OCI-LY1 (cell line): ENCODE measurements around the gene SRCIN1.

Experiments
- H2AFZ ChIP-seq: fragments of 200-600 bp; sonication (generic), shearing (Covaris generic); 2 replicates; pipeline ENCODE4 v1.6.0; 2014; ENCODE audit warnings: antibody characterized with exemption, mild to moderate bottlenecking, low read length
- H3F3A ChIP-seq: fragments of 200-600 bp; sonication (generic), shearing (Covaris generic); 2 replicates; pipeline ENCODE4 v1.6.0; 2014; ENCODE audit warnings: mild to moderate bottlenecking, antibody characterized with exemption, low read length, moderate library complexity; ENCODE audit not compliant: insufficient read depth
- H3K27ac ChIP-seq: fragments of 200-600 bp; sonication (generic); 2 replicates; pipeline ENCODE4 v1.5.1; 2014; ENCODE audit warnings: low read length, mixed run types, mild to moderate bottlenecking, low read depth; ENCODE audit not compliant: poor library complexity, severe bottlenecking
- H3K27me3 ChIP-seq: fragments of 200-600 bp; sonication (generic); 2 replicates; pipeline ENCODE4 v1.6.0; 2014; ENCODE audit warnings: antibody characterized with exemption, mild to moderate bottlenecking, low read length, moderate library complexity; ENCODE audit not compliant: insufficient read depth
- H3K36me3 ChIP-seq: fragments of 200-600 bp; sonication (generic); 2 replicates; pipeline ENCODE4 v1.6.1; 2014; ENCODE audit warnings: mild to moderate bottlenecking, antibody characterized with exemption, low read length, moderate library complexity, mixed read lengths; ENCODE audit not compliant: insufficient read depth
- H3K4me1 ChIP-seq: fragments of 200-600 bp; sonication (generic); 2 replicates; pipeline ENCODE4 v1.5.1; 2014; ENCODE audit warnings: mild to moderate bottlenecking, low read length, moderate library complexity; ENCODE audit not compliant: insufficient read depth, severe bottlenecking
- H3K4me2 ChIP-seq: fragments of 200-600 bp; sonication (generic), shearing (Covaris generic); 2 replicates; pipeline ENCODE4 v1.6.1; 2014; ENCODE audit warnings: low read length
- H3K4me3 ChIP-seq: fragments of 200-600 bp; sonication (generic); 2 replicates; pipeline ENCODE4 v1.5.1; 2014; ENCODE audit warnings: low read length, low read depth, mild to moderate bottlenecking, mixed read lengths; ENCODE audit not compliant: poor library complexity, severe bottlenecking
- H3K79me2 ChIP-seq: fragments of 200-600 bp; shearing (Covaris generic); 2 replicates; pipeline ENCODE4 v1.6.1; 2016; ENCODE audit warnings: mixed run types, low read length, mixed read lengths; ENCODE audit not compliant: insufficient read depth
- H3K9ac ChIP-seq: fragments of 200-600 bp; sonication (generic), shearing (Covaris generic); 2 replicates; pipeline ENCODE4 v1.6.1; 2014; ENCODE audit warnings: mild to moderate bottlenecking, low read length, mixed read lengths
- H3K9me2 ChIP-seq: fragments of 200-600 bp; sonication (generic), shearing (Covaris generic); 2 replicates; pipeline ENCODE4 v1.6.1; 2014; ENCODE audit warnings: low read depth, mild to moderate bottlenecking, low read length, mixed read lengths
- H3K9me3 ChIP-seq: fragments of 200-600 bp; shearing (Covaris generic); 2 replicates; pipeline ENCODE4 v1.6.1; 2014; ENCODE audit warnings: low read length, mixed read lengths
- H4K20me1 ChIP-seq: fragments of 200-600 bp; sonication (generic), shearing (Covaris generic); 2 replicates; pipeline ENCODE4 v1.6.0; 2016; ENCODE audit warnings: mild to moderate bottlenecking, low read length; ENCODE audit not compliant: insufficient read depth
- EZH2 ChIP-seq: fragments of 200-600 bp; sonication (generic), shearing (Covaris generic); IDR thresholded peaks from 2 replicates; pipeline ENCODE4 v1.8.0; 2017; ENCODE audit warnings: borderline replicate concordance, mixed run types, mild to moderate bottlenecking, antibody characterized with exemption, low read length, moderate library complexity, mixed read lengths
- TF ChIP-seq, protein P1 (sequence below): fragments of 200-600 bp; sonication (generic), shearing (Covaris generic); IDR thresholded peaks from 2 replicates; pipeline ENCODE4 v1.5.1; 2017; ENCODE audit warnings: mild to moderate bottlenecking, antibody characterized with exemption, low read length, moderate library complexity, mixed read lengths

Gene SRCIN1

GRCh38 chr17:38609280-38610031, 3.7 kb upstream of the SRCIN1 start:
- no peaks in the 10 kb centered on the region for H3F3A ChIP-seq
- no peaks in the 10 kb centered on the region for H3K79me2 ChIP-seq
- H3K9ac ChIP-seq = no peak overlapping the region
- no peak overlapping the region for H3K4me2 ChIP-seq
- no peak overlapping the region for H3K4me3 ChIP-seq
- H3K27me3 ChIP-seq = peaks cover 20% of the 10 kb centered on the region; the same call in 1 of the 2 replicates
- H3K27ac ChIP-seq = no peak overlapping the region
- no peaks in the 10 kb centered on the region for H4K20me1 ChIP-seq
- no peak overlapping the region for H2AFZ ChIP-seq
- no peaks in the 10 kb centered on the region for H3K9me3 ChIP-seq
- TF ChIP-seq EZH2 = no peak
- TF ChIP-seq, protein P1, sequence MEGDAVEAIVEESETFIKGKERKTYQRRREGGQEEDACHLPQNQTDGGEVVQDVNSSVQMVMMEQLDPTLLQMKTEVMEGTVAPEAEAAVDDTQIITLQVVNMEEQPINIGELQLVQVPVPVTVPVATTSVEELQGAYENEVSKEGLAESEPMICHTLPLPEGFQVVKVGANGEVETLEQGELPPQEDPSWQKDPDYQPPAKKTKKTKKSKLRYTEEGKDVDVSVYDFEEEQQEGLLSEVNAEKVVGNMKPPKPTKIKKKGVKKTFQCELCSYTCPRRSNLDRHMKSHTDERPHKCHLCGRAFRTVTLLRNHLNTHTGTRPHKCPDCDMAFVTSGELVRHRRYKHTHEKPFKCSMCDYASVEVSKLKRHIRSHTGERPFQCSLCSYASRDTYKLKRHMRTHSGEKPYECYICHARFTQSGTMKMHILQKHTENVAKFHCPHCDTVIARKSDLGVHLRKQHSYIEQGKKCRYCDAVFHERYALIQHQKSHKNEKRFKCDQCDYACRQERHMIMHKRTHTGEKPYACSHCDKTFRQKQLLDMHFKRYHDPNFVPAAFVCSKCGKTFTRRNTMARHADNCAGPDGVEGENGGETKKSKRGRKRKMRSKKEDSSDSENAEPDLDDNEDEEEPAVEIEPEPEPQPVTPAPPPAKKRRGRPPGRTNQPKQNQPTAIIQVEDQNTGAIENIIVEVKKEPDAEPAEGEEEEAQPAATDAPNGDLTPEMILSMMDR = no peak
- H3K4me1 ChIP-seq = peaks cover 9% of the 10 kb centered on the region
- no peaks in the 10 kb centered on the region for H3K9me2 ChIP-seq
- H3K36me3 ChIP-seq = no peaks in the 10 kb centered on the region

GRCh38 chr17:38608648-38609047, 2.9 kb upstream of the SRCIN1 start:
- Histone ChIP-seq H3K4me2 (no peak overlapping the region), H3K4me3 (no peak overlapping the region), H3K9ac (no peak overlapping the region), H2AFZ (no peak overlapping the region), H3K27ac (no peak overlapping the region), H3K4me1 (peaks cover 9% of the 10 kb centered on the region), H3F3A (no peaks in the 10 kb centered on the region), H3K9me2 (no peaks in the 10 kb centered on the region), H4K20me1 (no peaks in the 10 kb centered on the region), H3K79me2 (no peaks in the 10 kb centered on the region), H3K9me3 (no peaks in the 10 kb centered on the region), H3K27me3 (peaks cover 20% of the 10 kb centered on the region; the same call in 1 of the 2 replicates), H3K36me3 (no peaks in the 10 kb centered on the region)
- TF ChIP-seq, protein P1 = no peak
- TF ChIP-seq EZH2 = no peak

- peaks cover 11% of the 10 kb centered on the region; the same call in 1 of the 2 replicates for H3K27me3 ChIP-seq
- no peak overlapping the region for H3K27ac ChIP-seq
- no peak overlapping the region; the same call in 1 of the 2 replicates for H3K9ac ChIP-seq
- H3F3A ChIP-seq = no peaks in the 10 kb centered on the region
- H3K4me2 ChIP-seq = peak overlapping the region; percentile 78
- H3K79me2 ChIP-seq = no peaks in the 10 kb centered on the region
- no peaks in the 10 kb centered on the region for H3K36me3 ChIP-seq
- H3K9me2 ChIP-seq = no peaks in the 10 kb centered on the region
- no peak overlapping the region for H2AFZ ChIP-seq
- H3K4me3 ChIP-seq = peak overlapping the region; percentile 73
- no peaks in the 10 kb centered on the region for H3K9me3 ChIP-seq
- TF ChIP-seq, protein P1 = peak; percentile 4; the same call in 1 of the 2 replicates
- no peak for TF ChIP-seq EZH2
- H4K20me1 ChIP-seq = no peaks in the 10 kb centered on the region
- H3K4me1 ChIP-seq = peaks cover 9% of the 10 kb centered on the region
These were observed 1.2 kb upstream of the SRCIN1 start for GRCh38 chr17:38606646-38607611.
